ENCODE results near the gene TSSK3. TPM values are rescaled to one million over a fixed set of nuclear protein-coding genes. Genes with fewer than 3 reads are reported as not detected.
A peak's percentile ranks its signal among the peaks of the same experiment; 100 is the strongest.

Gene TSSK3, protein sequence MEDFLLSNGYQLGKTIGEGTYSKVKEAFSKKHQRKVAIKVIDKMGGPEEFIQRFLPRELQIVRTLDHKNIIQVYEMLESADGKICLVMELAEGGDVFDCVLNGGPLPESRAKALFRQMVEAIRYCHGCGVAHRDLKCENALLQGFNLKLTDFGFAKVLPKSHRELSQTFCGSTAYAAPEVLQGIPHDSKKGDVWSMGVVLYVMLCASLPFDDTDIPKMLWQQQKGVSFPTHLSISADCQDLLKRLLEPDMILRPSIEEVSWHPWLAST
- total RNA-seq: 1 to 10 TPM in 1 of 2 donors, under 1 TPM in 1; 0.46 to 1.4 TPM
- polyA plus RNA-seq: 1 to 10 TPM in 1 of 2 donors, under 1 TPM in 1; 0.37 to 1.0 TPM
- long read RNA-seq, donor 1, partial matches to known transcripts: 0 of 1 reads
- long read RNA-seq, donor 1, other reads (novel, unspliced or antisense): 0 of 1 reads
- long read RNA-seq, donor 2: 0 reads
- long read RNA-seq, donor 3: 0 reads
- long read RNA-seq, donor 4: 0 reads
- long read RNA-seq, donor 5, partial matches to known transcripts: 9 of 9 reads
- long read RNA-seq, donor 5, other reads (novel, unspliced or antisense): 0 of 9 reads

- H3K4me1 ChIP-seq (ENCODE audit: control insufficient read depth in 5 of 5, insufficient read depth in 5 of 5, low read length in 5 of 5): peaks cover 0 to 13% (median 5%) of the 10 kb centered on the region in 5 donors
- TF ChIP-seq CTCF (IDR thresholded peaks at IDR 0.05; ENCODE audit: control extremely low read depth, extremely low read depth): no peak
- H3K4me3 ChIP-seq: peak within 1 kb of the TSS; percentile 10
- no peak within 1 kb of the TSS for H3K27ac ChIP-seq (ENCODE audit: low read depth in 1 of 2, low read length in 1 of 2)
- H3K27me3 ChIP-seq (ENCODE audit: control insufficient read depth in 3 of 3, insufficient read depth in 3 of 3, low read length in 2 of 3): no peaks in the 10 kb centered on the region
- no peak within 1 kb of the TSS for H3K9ac ChIP-seq (ENCODE audit: insufficient read depth in 1 of 2, low read length in 2 of 2)
- H3K9me3 ChIP-seq (ENCODE audit: control insufficient read depth in 4 of 4, insufficient read depth in 3 of 4, low read length in 3 of 4): no peaks in the 10 kb centered on the region
- no peak for ATAC-seq (ENCODE audit: insufficient read depth, low FRiP score)
- 69 to 72% methylated on average over 17 of the region's 17 CpGs for WGBS, 2 donors
- no peak for DNase-seq
- peaks cover 15 to 31% (median 26%) of the 10 kb centered on the region in 4 donors for H3K36me3 ChIP-seq (ENCODE audit: control insufficient read depth in 4 of 4, insufficient read depth in 4 of 4, low read length in 4 of 4)
These were observed at the start of gene TSSK3, which contains the start of gene FAM229A for GRCh38 chr1:32362474-32363313. TSS of gene TSSK3 (plus strand) at chr1:32362539. CDS start at chr1:32362702, 163 bp downstream. TSS of gene FAM229A (minus strand) at chr1:32362485. CDS start at chr1:32362091, 394 bp downstream.

- Histone ChIP-seq H3K4me3 (no peak overlapping the region), H3K36me3 (ENCODE audit: control insufficient read depth in 4 of 4, insufficient read depth in 4 of 4, low read length in 4 of 4) (peaks cover 8 to 22% (median 15%) of the 10 kb centered on the region in 4 donors), H3K27ac (ENCODE audit: low read depth in 1 of 2, low read length in 1 of 2) (no peak overlapping the region), H3K27me3 (ENCODE audit: control insufficient read depth in 3 of 3, insufficient read depth in 3 of 3, low read length in 2 of 3) (no peaks in the 10 kb centered on the region), H3K4me1 (ENCODE audit: control insufficient read depth in 5 of 5, insufficient read depth in 5 of 5, low read length in 5 of 5) (peaks cover 0 to 5% (median 0%) of the 10 kb centered on the region in 5 donors), H3K9me3 (ENCODE audit: control insufficient read depth in 4 of 4, insufficient read depth in 3 of 4, low read length in 3 of 4) (no peaks in the 10 kb centered on the region), H3K9ac (ENCODE audit: insufficient read depth in 1 of 2, low read length in 2 of 2) (no peak overlapping the region)
- DNase-seq (no peak), ATAC-seq (ENCODE audit: insufficient read depth, low FRiP score) (no peak)
- no peak for TF ChIP-seq CTCF (IDR thresholded peaks at IDR 0.05; ENCODE audit: control extremely low read depth, extremely low read depth)
- WGBS, 2 donors: 85 to 87% methylated on average over 3 of the region's 3 CpGs
These were observed 45.4 kb upstream of the TSSK3 start for GRCh38 chr1:32316903-32317277.

DNA sequence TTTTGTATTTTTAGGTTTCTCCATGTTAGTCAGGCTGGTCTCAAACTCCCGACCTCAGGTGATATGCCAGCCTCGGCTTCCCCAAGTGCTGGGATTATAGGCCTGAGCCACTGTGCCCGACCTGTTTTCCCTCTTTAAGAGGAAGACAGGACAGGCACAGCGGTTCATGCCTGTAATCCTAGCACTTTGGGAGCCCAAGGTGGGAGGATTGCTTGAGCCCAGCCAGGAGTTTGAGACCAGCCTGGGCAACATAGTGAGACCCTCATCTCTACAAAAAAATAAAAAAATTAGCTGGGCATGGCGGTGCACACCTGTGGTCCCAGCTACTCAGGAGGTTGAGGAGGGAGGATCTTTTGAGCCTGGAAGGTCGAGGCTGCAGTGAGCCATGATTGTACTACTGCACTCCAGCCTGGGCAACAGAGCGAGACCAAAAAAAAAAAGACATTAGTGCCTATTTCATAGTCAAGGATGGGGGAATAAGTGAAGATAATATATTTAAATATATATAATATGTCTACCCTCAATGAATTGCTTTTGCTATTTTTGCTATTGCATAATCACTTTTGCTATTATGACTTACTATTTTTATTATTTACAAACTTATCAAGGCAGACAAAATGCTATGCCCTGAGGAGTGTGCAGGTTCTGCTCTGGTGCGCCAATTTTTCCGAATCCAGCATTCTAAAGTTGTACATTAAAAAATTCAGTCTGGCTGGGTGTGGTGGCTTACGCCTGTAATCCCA lies 44.0 kb upstream of the TSSK3 start:
- no peak overlapping the region for H3K27ac ChIP-seq (ENCODE audit: low read depth in 1 of 2, low read length in 1 of 2)
- no peak for ATAC-seq (ENCODE audit: insufficient read depth, low FRiP score)
- no peak for TF ChIP-seq CTCF (IDR thresholded peaks at IDR 0.05; ENCODE audit: control extremely low read depth, extremely low read depth)
- DNase-seq: no peak
- no peak overlapping the region for H3K4me3 ChIP-seq
- H3K27me3 ChIP-seq (ENCODE audit: control insufficient read depth in 3 of 3, insufficient read depth in 3 of 3, low read length in 2 of 3): no peaks in the 10 kb centered on the region
- H3K36me3 ChIP-seq (ENCODE audit: control insufficient read depth in 4 of 4, insufficient read depth in 4 of 4, low read length in 4 of 4): peaks cover 8 to 22% (median 17%) of the 10 kb centered on the region in 4 donors
- H3K9ac ChIP-seq (ENCODE audit: insufficient read depth in 1 of 2, low read length in 2 of 2): no peak overlapping the region
- 96 to 97% methylated on average over 10 of the region's 10 CpGs for WGBS, 2 donors
- H3K9me3 ChIP-seq (ENCODE audit: control insufficient read depth in 4 of 4, insufficient read depth in 3 of 4, low read length in 3 of 4): no peaks in the 10 kb centered on the region
- H3K4me1 ChIP-seq (ENCODE audit: control insufficient read depth in 5 of 5, insufficient read depth in 5 of 5, low read length in 5 of 5): peaks cover 0 to 5% (median 0%) of the 10 kb centered on the region in 5 donors
